ENCODE results near the gene AHCYL2. TPM values are rescaled to one million over a fixed set of nuclear protein-coding genes. Genes with fewer than 3 reads are reported as not detected.

Gene AHCYL2
- total RNA-seq, 4 donors from 2014 or later, result 10.9 to 19.4 (median 14.6) TPM

- DNase-seq (ENCODE audit: low spot score), result no peak
- no peak for TF ChIP-seq CTCF (IDR thresholded peaks at IDR 0.05)
- ATAC-seq (ENCODE audit: low FRiP score), result no peak
These were observed 150.5 kb downstream of the AHCYL2 start for GRCh38 chr7:129375141-129375938.

- DNase-seq (ENCODE audit: low spot score) (peak; percentile 32), ATAC-seq (ENCODE audit: low FRiP score) (no peak)
- no peak for TF ChIP-seq CTCF (IDR thresholded peaks at IDR 0.05)
These were observed 151.4 kb downstream of the AHCYL2 start for GRCh38 chr7:129376076-129376777.

- TF ChIP-seq CTCF (IDR thresholded peaks at IDR 0.05), result no peak
- DNase-seq (ENCODE audit: low spot score) (no peak), ATAC-seq (ENCODE audit: low FRiP score) (no peak)
These were observed 152.2 kb downstream of the AHCYL2 start for GRCh38 chr7:129376778-129377700.

GRCh38 chr7:129381710-129382484 is 157.1 kb downstream of the AHCYL2 start:
- ATAC-seq (ENCODE audit: low FRiP score) (no peak), DNase-seq (ENCODE audit: low spot score) (no peak)
- TF ChIP-seq CTCF (IDR thresholded peaks at IDR 0.05), result no peak

- DNase-seq (ENCODE audit: low spot score) (no peak), ATAC-seq (ENCODE audit: low FRiP score) (no peak)
- TF ChIP-seq CTCF (IDR thresholded peaks at IDR 0.05), result no peak
These were observed 158.8 kb downstream of the AHCYL2 start for GRCh38 chr7:129383542-129384132.

GRCh38 chr7:129385116-129385515 is 160.3 kb downstream of the AHCYL2 start:
- ATAC-seq (ENCODE audit: low FRiP score), result no peak
- DNase-seq (ENCODE audit: low spot score), result no peak
- no peak for TF ChIP-seq CTCF (IDR thresholded peaks at IDR 0.05)

Data from omental fat pad (tissue), 4 donors.